ENCODE measurements around the gene TAF4B. TPM values are rescaled to one million over a fixed set of nuclear protein-coding genes. Genes with fewer than 3 reads are reported as not detected.
"Not testable (repeated sequence)": the region's sequence is repeated elsewhere in the genome, so short reads cannot be mapped to it uniquely, and the experiment has no call there.

The TAF4B gene
- 7.8 TPM for total RNA-seq

- DNase-seq (ENCODE audit: low spot score) = peak; percentile 94
Measured at GRCh38 chr18:26226229-26227050, at the start of gene TAF4B. TAF4B (plus strand) TSS chr18:26226445; CDS start chr18:26226934, 489 bp downstream.

DNA sequence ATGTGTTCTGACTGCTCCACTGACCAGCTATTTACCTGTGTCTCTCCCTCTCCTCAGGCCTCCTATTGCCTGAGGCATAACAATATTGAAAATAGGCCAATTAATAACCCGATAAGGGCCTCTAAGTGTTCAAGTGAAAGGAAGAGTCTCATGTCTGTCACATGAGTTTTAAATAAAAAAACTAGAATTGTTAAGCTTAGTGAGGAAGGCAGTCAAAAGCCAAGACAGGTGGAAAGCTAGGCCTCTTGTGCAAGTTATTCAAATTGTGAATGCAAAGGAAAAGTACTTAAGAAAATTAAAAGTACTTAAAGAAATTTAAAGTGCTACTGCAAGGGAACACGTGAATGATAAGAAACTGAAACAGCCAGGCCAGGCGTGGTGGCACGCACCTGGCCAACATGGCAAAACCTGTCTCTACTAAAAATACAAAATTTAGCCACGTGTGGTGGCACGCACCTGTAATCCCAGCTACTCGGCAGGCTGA lies 44.9 kb upstream of the TAF4B start:
- no peak for DNase-seq (ENCODE audit: low spot score)

DNA sequence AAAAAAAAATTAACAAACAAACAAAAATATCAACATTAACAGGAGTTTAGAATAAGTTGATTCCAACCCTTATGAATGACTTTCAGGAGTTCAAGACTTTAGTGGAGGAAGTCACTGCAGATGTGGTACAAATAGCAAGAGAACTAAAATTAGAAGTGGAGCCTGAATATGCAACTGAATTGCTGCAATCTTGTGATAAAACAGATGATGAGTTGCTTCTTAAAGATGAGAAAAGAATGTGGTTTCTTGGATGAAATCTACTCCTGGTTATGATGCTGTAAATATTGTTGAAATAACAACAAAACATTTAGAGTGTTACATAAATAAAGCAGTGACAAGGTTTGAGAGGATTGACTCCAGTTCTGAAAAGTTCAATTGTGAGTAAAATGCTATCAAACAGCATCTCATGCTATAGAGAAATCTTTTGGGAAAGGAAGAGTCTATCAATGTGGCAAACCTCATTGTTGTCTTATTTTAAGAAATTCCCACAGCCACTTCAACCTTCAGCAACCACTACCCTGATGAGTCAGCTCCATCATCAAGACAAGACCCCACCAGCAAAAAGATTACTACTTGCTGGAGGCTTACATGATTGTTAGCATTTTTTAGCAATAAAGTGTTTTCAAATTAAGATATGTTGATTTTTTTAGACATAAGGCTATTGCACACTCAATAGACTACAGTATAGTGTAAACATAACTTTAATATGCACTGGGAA lies 42.7 kb upstream of the TAF4B start:
- no peak for DNase-seq (ENCODE audit: low spot score)

GRCh38 chr18:26185267-26185666 lies 41.0 kb upstream of the TAF4B start:
- DNase-seq (ENCODE audit: low spot score) = no peak

- DNase-seq (ENCODE audit: low spot score) = no peak
Measured at GRCh38 chr18:26190506-26190905, 35.7 kb upstream of the TAF4B start.

DNA sequence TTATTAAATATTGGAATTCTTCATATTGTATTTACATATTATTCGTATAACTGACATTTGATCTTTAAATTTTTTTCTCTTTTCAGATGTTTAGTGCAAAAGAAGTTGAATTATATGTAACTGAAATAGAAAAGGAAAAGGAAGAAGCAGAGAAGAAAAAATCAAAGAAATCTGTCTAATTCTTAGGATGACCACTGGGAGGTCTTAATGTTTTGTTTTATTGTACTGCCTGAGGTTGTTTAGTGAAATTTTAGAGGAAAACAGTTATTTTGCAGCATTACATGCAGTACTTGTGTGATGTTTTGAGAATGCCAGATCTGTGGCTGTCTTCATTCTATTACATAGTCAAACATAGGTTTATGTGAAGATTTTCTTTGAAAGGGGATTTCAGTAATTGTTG lies 34.0 kb upstream of the TAF4B start:
- no peak for DNase-seq (ENCODE audit: low spot score)

DNA sequence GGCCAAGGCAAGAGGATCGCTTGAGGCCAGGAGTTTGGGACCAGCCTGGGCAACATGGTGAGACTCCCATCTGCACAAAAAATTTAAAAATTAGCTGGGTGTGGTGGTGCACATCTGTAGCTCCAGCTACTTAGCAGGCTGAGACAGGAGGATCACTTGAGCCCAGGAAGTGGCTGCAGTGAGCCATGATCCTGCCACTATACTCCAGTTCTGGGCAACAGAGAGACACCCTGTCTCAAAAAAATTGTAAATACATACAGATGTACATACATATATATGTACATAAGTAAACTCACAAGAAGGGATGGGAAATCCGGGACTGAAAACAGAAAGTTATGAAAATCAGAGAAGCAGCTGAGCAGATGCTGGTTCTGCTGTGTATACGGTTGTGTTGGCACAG lies 29.6 kb upstream of the TAF4B start:
- DNase-seq (ENCODE audit: low spot score) = no peak

DNA sequence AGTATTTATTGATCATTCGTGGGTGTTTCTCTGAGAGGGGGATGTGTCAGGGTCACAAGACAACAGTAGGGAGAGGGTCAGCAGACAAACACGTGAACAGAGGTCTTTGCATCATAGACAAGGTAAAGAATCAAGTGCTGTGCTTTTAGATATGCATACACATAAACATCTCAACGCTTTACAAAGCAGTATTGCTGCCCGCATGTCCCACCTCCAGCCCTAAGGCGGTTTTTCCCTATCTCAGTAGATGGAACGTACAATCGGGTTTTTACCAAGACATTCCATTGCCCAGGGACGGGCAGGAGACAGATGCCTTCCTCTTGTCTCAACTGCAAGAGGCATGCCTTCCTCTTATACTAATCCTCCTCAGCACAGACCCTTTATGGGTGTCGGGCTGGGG lies 24.2 kb upstream of the TAF4B start:
- not testable (repeated sequence) for DNase-seq (ENCODE audit: low spot score)

- no peak for DNase-seq (ENCODE audit: low spot score)
Measured at GRCh38 chr18:26205318-26205717, 20.9 kb upstream of the TAF4B start.

- no peak for DNase-seq (ENCODE audit: low spot score)
Measured at GRCh38 chr18:26206488-26206887, 19.8 kb upstream of the TAF4B start.

DNA sequence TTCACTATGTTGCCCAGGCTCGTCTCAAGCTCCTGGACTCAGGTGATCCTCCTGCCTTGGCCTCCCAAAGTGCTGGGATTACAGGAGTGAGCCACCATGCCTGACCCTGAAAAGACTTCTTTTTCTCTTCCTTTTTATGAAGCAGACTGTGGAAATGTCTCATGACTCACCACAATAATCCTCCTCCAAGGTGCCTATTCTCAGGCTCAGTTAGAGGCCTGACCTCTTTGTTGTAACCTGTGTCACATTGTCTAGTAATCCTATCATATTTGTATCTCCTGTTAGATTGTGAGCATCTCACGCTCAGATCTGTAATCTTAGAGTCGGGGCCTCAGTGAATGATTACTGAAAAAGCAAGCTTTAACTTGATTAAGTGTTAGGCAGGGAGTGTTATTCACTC lies 18.3 kb upstream of the TAF4B start:
- no peak for DNase-seq (ENCODE audit: low spot score)

- DNase-seq (ENCODE audit: low spot score) = no peak
Measured at GRCh38 chr18:26208977-26209376, 17.3 kb upstream of the TAF4B start.

DNA sequence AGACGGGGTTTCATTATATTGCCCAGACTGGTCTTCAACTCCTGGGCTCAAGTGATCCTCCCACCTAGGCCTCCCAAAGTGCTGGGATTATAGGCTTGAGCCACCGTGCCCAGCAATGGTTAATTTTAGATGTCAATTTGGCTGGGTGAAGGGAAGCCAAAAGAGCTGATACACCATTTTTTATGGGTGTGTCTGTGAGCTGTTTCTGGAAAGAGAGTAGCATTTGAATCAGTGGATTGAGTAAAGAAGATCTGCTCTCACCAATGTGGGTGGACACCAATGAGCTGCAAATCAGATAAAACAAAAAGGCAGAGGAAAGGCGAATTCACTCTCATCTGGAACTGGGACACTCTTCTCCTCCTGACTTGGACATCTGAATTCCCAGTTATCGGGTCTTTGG lies 16.1 kb upstream of the TAF4B start:
- DNase-seq (ENCODE audit: low spot score) = no peak

- DNase-seq (ENCODE audit: low spot score) = no peak
Measured at GRCh38 chr18:26215247-26215970, 10.8 kb upstream of the TAF4B start.

DNA sequence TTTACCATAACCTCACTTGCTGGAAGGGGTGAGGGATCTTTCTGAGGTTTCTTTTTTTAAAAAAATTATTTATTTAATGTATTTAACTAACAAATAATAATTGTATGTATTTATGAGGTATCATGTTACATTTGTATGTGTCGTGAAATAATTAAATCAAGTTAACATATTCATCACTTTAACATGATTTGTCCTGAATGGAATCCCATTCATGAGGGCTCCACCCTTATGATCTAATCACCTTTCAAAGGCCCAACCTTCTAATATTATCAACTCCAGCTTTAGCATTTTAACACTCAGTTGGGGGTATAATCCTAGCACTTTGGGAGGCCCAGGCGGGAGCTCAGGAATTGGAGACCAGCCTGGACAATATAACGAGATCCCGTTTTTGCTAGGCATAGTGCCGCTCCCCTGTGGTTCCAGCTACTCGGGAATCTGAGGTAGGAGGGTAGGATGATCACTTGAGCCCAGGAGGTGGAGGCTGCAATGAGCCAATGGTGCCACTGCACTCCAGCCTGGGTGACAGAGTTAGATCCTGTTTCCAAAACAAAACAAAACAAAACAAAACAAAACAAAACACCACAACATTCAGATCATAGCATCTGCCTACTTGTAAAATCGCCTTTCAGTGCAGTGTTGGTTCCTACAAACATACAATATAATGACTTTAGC lies 1.1 kb upstream of the TAF4B start:
- no peak for DNase-seq (ENCODE audit: low spot score)

GRCh38 chr18:26225915-26226228 lies 373 bp upstream of the TAF4B start:
- no peak for DNase-seq (ENCODE audit: low spot score)

GRCh38 chr18:26227051-26227670 lies 916 bp downstream of the TAF4B start:
- no peak for DNase-seq (ENCODE audit: low spot score)

GRCh38 chr18:26228562-26229260 lies 2.5 kb downstream of the TAF4B start:
- DNase-seq (ENCODE audit: low spot score) = no peak

- DNase-seq (ENCODE audit: low spot score) = no peak
Measured at GRCh38 chr18:26230497-26230896, 4.3 kb downstream of the TAF4B start.

DNA sequence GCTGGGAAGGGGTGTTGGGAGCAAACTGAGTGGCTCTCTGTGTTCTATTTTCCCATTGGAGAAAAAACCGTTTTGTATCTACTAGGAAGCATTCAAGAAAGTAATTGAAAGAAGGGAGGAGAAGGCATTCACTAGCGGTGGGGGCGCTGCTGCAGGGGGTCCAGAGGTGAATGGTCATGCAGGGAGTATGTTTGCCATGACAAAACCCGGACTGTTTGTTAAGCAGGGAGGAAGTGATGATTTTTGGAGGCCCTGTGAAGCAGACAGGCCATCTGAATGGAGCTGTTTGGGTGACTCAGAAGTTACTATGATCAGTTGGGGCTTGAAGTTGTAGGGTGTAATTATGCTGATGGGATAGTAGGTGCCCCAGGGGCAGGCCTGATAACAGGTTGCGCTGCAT lies 7.0 kb downstream of the TAF4B start:
- DNase-seq (ENCODE audit: low spot score) = no peak

GRCh38 chr18:26237363-26237762 lies 11.1 kb downstream of the TAF4B start:
- not testable (repeated sequence) for DNase-seq (ENCODE audit: low spot score)

Measured in ureter (tissue), 1 donor.